HepG2 (cell line): ENCODE data around the gene HTRA1. TPM values are rescaled to one million over a fixed set of nuclear protein-coding genes. Genes with fewer than 3 reads are reported as not detected.

Experiments used
- ATAC-seq: fragments of 200-7000 bp; cut with Tn5 transposase; 3 replicates; pipeline ENCODE4 v1.9.1; 2020; ENCODE audit warnings: mild to moderate bottlenecking, moderate library complexity
- BruUV-seq: library from RNA; stranded (reverse); fragments of 400-500 nt; replicated peaks from 2 replicates; lab custom pipeline; 2021; lab: Mats Ljungman, UMichigan
- CTCF ChIA-PET: fragments of 300-600 bp; formaldehyde crosslinking; extraction: SDS; loops from one replicate; lab custom pipeline; 2021; ENCODE audit warnings: low total read pairs, inconsistent platforms, low intra/inter-chr PET ratio; lab: Yijun Ruan, JAX
- POLR2A ChIA-PET: fragments of 350-600 bp; sonication (Branson Sonifier 250); formaldehyde crosslinking; loops from one replicate; lab custom pipeline; 2020; ENCODE audit warnings: antibody characterized with exemption, inconsistent platforms; lab: Yijun Ruan, JAX
- DNase-seq: peaks from one replicate; pipeline ENCODE4 v3.0.0-alpha.2; 2015; ENCODE audit warnings: low spot score
- FAIRE-seq: peaks from 3 replicates; lab custom pipeline; 2011; peaks lifted over from hg19 to GRCh38; lab: Jason Lieb, UNC
- H2AFZ ChIP-seq: one replicate; pipeline ENCODE4 v1.6.1; 2011; ENCODE audit warnings: low read length, inconsistent platforms
- H3K27ac ChIP-seq: fragments of 300-600 bp; 3 replicates; pipeline ENCODE4 v1.8.0; 2011; ENCODE audit warnings: mixed run types, mild to moderate bottlenecking, mixed read lengths, low read length, inconsistent platforms; ENCODE audit not compliant: insufficient read depth; ENCODE audit errors: extremely low read length
- H3K27me3 ChIP-seq, 2 experiments: fragments of 200-600 bp in 1 of 2; 2 replicates in 1 of 2; 3 replicates in 1 of 2; pipeline versions ENCODE4 v1.6.0 to v1.8.0; 2011; ENCODE audit warnings: low read length in 2 of 2, mild to moderate bottlenecking in 2 of 2, moderate library complexity in 2 of 2, inconsistent platforms in 1 of 2; ENCODE audit not compliant: insufficient read depth in 2 of 2, control insufficient read depth in 1 of 2
- H3K36me3 ChIP-seq, 2 experiments: fragments of 200-600 bp in 1 of 2; replicated peaks in 1 of 2; 2 replicates in 1 of 2; 3 replicates in 1 of 2; pipeline versions ENCODE4 v1.5.1 to v1.8.0; 2011; ENCODE audit warnings: low read length in 2 of 2, inconsistent platforms in 1 of 2; ENCODE audit not compliant: insufficient read depth in 2 of 2, control insufficient read depth in 1 of 2
- H3K4me1 ChIP-seq: 2 replicates; pipeline ENCODE4 v1.5.1; 2012; ENCODE audit warnings: low read length, inconsistent platforms; ENCODE audit not compliant: insufficient read depth
- H3K4me2 ChIP-seq: 2 replicates; pipeline ENCODE4 v1.6.0; 2011; ENCODE audit warnings: low read depth, low read length, inconsistent platforms
- H3K4me3 ChIP-seq, 3 experiments: fragments of 200-600 bp in 1 of 3; sonication (generic), shearing (Covaris generic) in 1 of 3; replicated peaks in 1 of 3; 2 replicates each; pipeline ENCODE4 v1.5.1; 2011 to 2016; ENCODE audit warnings: low read length in 3 of 3, inconsistent platforms in 2 of 3, low read depth in 2 of 3, mild to moderate bottlenecking in 2 of 3, control low read depth in 1 of 3, mixed read lengths in 1 of 3; ENCODE audit not compliant: insufficient read depth in 1 of 3
- H3K79me2 ChIP-seq: one replicate; pipeline ENCODE4 v1.6.1; 2011; ENCODE audit warnings: low read length, inconsistent platforms; ENCODE audit not compliant: insufficient read depth
- H3K9ac ChIP-seq: 2 replicates; pipeline ENCODE4 v1.6.0; 2011; ENCODE audit warnings: mild to moderate bottlenecking, low read depth, low read length, inconsistent platforms; ENCODE audit not compliant: insufficient read depth
- H3K9me3 ChIP-seq: 2 replicates; pipeline ENCODE4 v1.5.1; 2012; ENCODE audit warnings: mild to moderate bottlenecking, low read length
- H4K20me1 ChIP-seq: 2 replicates; pipeline ENCODE4 v1.6.0; 2011; ENCODE audit warnings: inconsistent platforms, mild to moderate bottlenecking, low read length, moderate library complexity; ENCODE audit not compliant: insufficient read depth
- CBX1 ChIP-seq: IDR thresholded peaks from one replicate; pipeline ENCODE4 v1.6.1; 2016; ENCODE audit warnings: antibody characterized with exemption, low read depth
- DNMT3B ChIP-seq: conservative IDR thresholded peaks from 2 replicates; pipeline ENCODE4 v1.6.1; 2016; ENCODE audit warnings: missing biosample characterization, control low read depth
- EZH2 ChIP-seq: conservative IDR thresholded peaks from 2 replicates; pipeline ENCODE4 v1.6.1; 2012; ENCODE audit warnings: mild to moderate bottlenecking, low read depth, low read length, moderate library complexity
- HMG20A ChIP-seq: IDR thresholded peaks from 2 replicates; pipeline ENCODE4 v1.6.1; 2016; ENCODE audit warnings: borderline replicate concordance
- KDM4B ChIP-seq: sonication (generic); formaldehyde crosslinking; IDR thresholded peaks from 2 replicates; pipeline ENCODE4 v1.4.0; 2020; ENCODE audit warnings: missing genetic modification reagents
- TFAP4 ChIP-seq: sonication (generic); IDR thresholded peaks from 2 replicates; pipeline ENCODE4 v1.6.1; 2016; ENCODE audit warnings: low read depth, borderline replicate concordance
- THAP8 ChIP-seq: sonication (generic); formaldehyde crosslinking; IDR thresholded peaks from 2 replicates; pipeline ENCODE4 v1.5.1; 2020; ENCODE audit warnings: missing genetic modification reagents, mild to moderate bottlenecking, borderline replicate concordance
- ZNF253 ChIP-seq: sonication (generic); formaldehyde crosslinking; IDR thresholded peaks from 2 replicates; pipeline ENCODE4 v1.8.0; 2022; ENCODE audit warnings: mild to moderate bottlenecking, missing genetic modification reagents, borderline replicate concordance
- ZNF460 ChIP-seq: sonication (generic); formaldehyde crosslinking; IDR thresholded peaks from 2 replicates; pipeline ENCODE4 v1.5.1; 2020; ENCODE audit warnings: missing genetic modification reagents, mild to moderate bottlenecking, borderline replicate concordance
- ZNF572 ChIP-seq: sonication (generic); formaldehyde crosslinking; IDR thresholded peaks from 2 replicates; pipeline ENCODE4 v1.5.1; 2020; ENCODE audit warnings: mild to moderate bottlenecking, missing genetic modification reagents
- ZNF615 ChIP-seq: sonication (generic); formaldehyde crosslinking; IDR thresholded peaks from 2 replicates; pipeline ENCODE4 v1.5.0; 2020; ENCODE audit warnings: mild to moderate bottlenecking, missing genetic modification reagents, borderline replicate concordance
- ZNF746 ChIP-seq: sonication (generic); formaldehyde crosslinking; IDR thresholded peaks from 2 replicates; pipeline ENCODE4 v1.8.0; 2022; ENCODE audit warnings: mild to moderate bottlenecking, missing genetic modification reagents
- ZNF83 ChIP-seq: sonication (generic); formaldehyde crosslinking; IDR thresholded peaks from 2 replicates; pipeline ENCODE4 v1.4.0; 2020; ENCODE audit warnings: missing genetic modification reagents, mild to moderate bottlenecking, borderline replicate concordance
- WGBS: methylation state at CpG from one replicate; pipeline ENCODE4 v1.1.6; 2017; ENCODE audit warnings: low lambda C conversion rate; 5-methylcytosine and 5-hydroxymethylcytosine counted together
- in situ Hi-C: cut with HindIII; loops from 2 replicates; pipeline ENCODE4 v1.10.0; 2017; ENCODE audit warnings: low pct_unique_long_range_greater_than_20kb; ENCODE audit not compliant: extremely low pct_ligation_motif_present
- intact Hi-C: fragments of 100-400 bp; cut with micrococcal nuclease; formaldehyde crosslinking; loops from one replicate; pipeline ENCODE4 v1.10.0; 2022; ENCODE audit not compliant: unreplicated experiment
- polyA plus RNA-seq, 8 experiments: library from polyadenylated mRNA; depleted of rRNA in 3 of 8; stranded (reverse) in 7 of 8; unstranded in 1 of 8; fragments of >200 nt; fragmentation: Illumina TruSeq in 4 of 8; extraction: Trizol in 4 of 8; gene quantifications; 2 replicates each; pipeline versions ENCODE4 v1.2.1 to v1.2.3, GENCODE V29; 2011 to 2016; ENCODE audit warnings: low read depth in 4 of 8, missing spikeins in 1 of 8, mixed read lengths in 1 of 8; ENCODE audit not compliant: insufficient read depth in 1 of 8
- total RNA-seq, 5 experiments: library from RNA; depleted of rRNA; stranded (reverse); fragments of >200 nt; fragmentation: Illumina TruSeq; extraction: Trizol; gene quantifications; 2 replicates each; pipeline ENCODE4 v1.2.3, GENCODE V29; 2016; ENCODE audit warnings: low read depth in 1 of 5
- TF ChIP-seq, protein P1 (sequence below): sonication (generic); formaldehyde crosslinking; IDR thresholded peaks from 2 replicates; pipeline ENCODE4 v1.8.0; 2022; ENCODE audit warnings: low read depth, missing genetic modification reagents

The HTRA1 gene
- total and polyA plus RNA-seq, 2 of the 13 experiments (the other 11 are each of a cell fraction or from before 2014, with no cell fraction given): 0.11 to 0.40 TPM

GRCh38 chr10:122503886-122504609 is 42.7 kb downstream of the HTRA1 start:
- H2AFZ ChIP-seq: no peak overlapping the region
- intact Hi-C loops (no loop called here), in situ Hi-C loops (no loop called here)
- WGBS: 47% methylated on average over 7 of the region's 17 CpGs
- no peak for FAIRE-seq
- DNase-seq: no peak
- ChIA-PET POLR2A (no interaction called here), CTCF (no interaction called here)
- no peaks in the 10 kb centered on the region for H3K36me3 ChIP-seq
- H3K4me1 ChIP-seq: no peaks in the 10 kb centered on the region
- peaks cover 2 to 30% of the 10 kb centered on the region in 2 experiments; a peak in 4 of 5 replicates for H3K27me3 ChIP-seq
- H3K27ac ChIP-seq: no peak overlapping the region
- H3K9me3 ChIP-seq: no peaks in the 10 kb centered on the region
- TF ChIP-seq ZNF460: no peak
- TF ChIP-seq CBX1: no peak
- TF ChIP-seq ZNF83 (CRISPR knock-in tag): no peak
- TF ChIP-seq EZH2: no peak
- no peak for TF ChIP-seq ZNF615 (CRISPR knock-in tag)
- no peak for TF ChIP-seq ZNF572
- TF ChIP-seq THAP8 (CRISPR knock-in tag): no peak
- TF ChIP-seq ZNF746 (CRISPR knock-in tag): no peak
- TF ChIP-seq DNMT3B (CRISPR knock-in tag): no peak
- TF ChIP-seq ZNF253 (CRISPR knock-in tag): no peak
- TF ChIP-seq, protein P1, sequence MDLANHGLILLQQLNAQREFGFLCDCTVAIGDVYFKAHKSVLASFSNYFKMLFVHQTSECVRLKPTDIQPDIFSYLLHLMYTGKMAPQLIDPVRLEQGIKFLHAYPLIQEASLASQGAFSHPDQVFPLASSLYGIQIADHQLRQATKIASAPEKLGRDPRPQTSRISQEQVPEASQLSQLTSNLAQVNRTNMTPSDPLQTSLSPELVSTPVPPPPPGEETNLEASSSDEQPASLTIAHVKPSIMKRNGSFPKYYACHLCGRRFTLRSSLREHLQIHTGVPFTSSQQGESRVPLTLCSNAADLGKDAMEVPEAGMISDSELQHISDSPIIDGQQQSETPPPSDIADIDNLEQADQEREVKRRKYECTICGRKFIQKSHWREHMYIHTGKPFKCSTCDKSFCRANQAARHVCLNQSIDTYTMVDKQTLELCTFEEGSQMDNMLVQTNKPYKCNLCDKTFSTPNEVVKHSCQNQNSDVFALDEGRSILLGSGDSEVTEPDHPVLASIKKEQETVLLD (CRISPR knock-in tag): no peak
- TF ChIP-seq HMG20A: no peak
- TF ChIP-seq KDM4B (CRISPR knock-in tag): no peak
- TF ChIP-seq TFAP4: no peak
- no peaks in the 10 kb centered on the region for H4K20me1 ChIP-seq
- no peak for ATAC-seq
- H3K9ac ChIP-seq: no peak overlapping the region
- BruUV-seq: no TSS peak
- no peak overlapping the region for H3K4me3 ChIP-seq
- no peak overlapping the region for H3K4me2 ChIP-seq
- no peaks in the 10 kb centered on the region for H3K79me2 ChIP-seq
